AG04449 (cell line): ENCODE data around the gene LRRC28.

ENCODE experiments used
- CTCF ChIA-PET: fragments of 350-600 bp; formaldehyde crosslinking; extraction: SDS; loops from one replicate; lab custom pipeline; 2021; ENCODE audit warnings: antibody characterized with exemption; lab: Yijun Ruan, JAX
- POLR2A ChIA-PET: fragments of 400-600, 350-600 bp; formaldehyde crosslinking; extraction: SDS; loops from one replicate; lab custom pipeline; 2020; ENCODE audit warnings: antibody characterized with exemption, inconsistent platforms; lab: Yijun Ruan, JAX
- DNase-seq: peaks from one replicate; pipeline ENCODE4 v3.0.0-alpha.2; 2010; ENCODE audit warnings: low read depth, low spot score
- H3K4me3 ChIP-seq: 2 replicates; pipeline ENCODE4 v1.5.1; 2011; ENCODE audit warnings: low read depth, mild to moderate bottlenecking, control low read depth, low read length
- CTCF ChIP-seq: IDR thresholded peaks from one replicate; pipeline ENCODE4 v1.5.1; 2011; ENCODE audit warnings: mild to moderate bottlenecking, moderate library complexity, low read length, control low read depth, inconsistent platforms; ENCODE audit not compliant: insufficient read depth; ENCODE audit errors: missing control alignments

Gene LRRC28

GRCh38 chr15:99430881-99431401 lies 179.7 kb downstream of the LRRC28 start:
- TF ChIP-seq CTCF, result no peak
- CTCF ChIA-PET, result interaction anchor here (1.2 kb wide), 1 partner anchor 9 kb away, joined by 3 read pairs; no protein-coding TSS in a partner anchor
- POLR2A ChIA-PET, result no interaction called here
- DNase-seq, result no peak
- no peak overlapping the region for H3K4me3 ChIP-seq

- no peak for TF ChIP-seq CTCF
- POLR2A ChIA-PET, result no interaction called here
- no peak overlapping the region for H3K4me3 ChIP-seq
- no peak for DNase-seq
- CTCF ChIA-PET, result interaction anchor here (1.9 kb wide), 1 partner anchor 11 kb away, joined by 5 read pairs; no protein-coding TSS in a partner anchor
Measured at GRCh38 chr15:99431661-99432091, 180.4 kb downstream of the LRRC28 start.

- no peak for TF ChIP-seq CTCF
- ChIA-PET CTCF (interaction anchor here (1.9 kb wide), 1 partner anchor 10 kb away, joined by 5 read pairs; no protein-coding TSS in a partner anchor), POLR2A (no interaction called here)
- DNase-seq, result no peak
- no peak overlapping the region for H3K4me3 ChIP-seq
Measured at GRCh38 chr15:99432271-99433025, 181.2 kb downstream of the LRRC28 start.

- ChIA-PET POLR2A (no interaction called here), CTCF (interaction anchor here (1.9 kb wide), 1 partner anchor 9 kb away, joined by 5 read pairs; no protein-coding TSS in a partner anchor)
- no peak for TF ChIP-seq CTCF
- no peak for DNase-seq
- no peak overlapping the region for H3K4me3 ChIP-seq
Measured at GRCh38 chr15:99433026-99433756, 181.9 kb downstream of the LRRC28 start.

- no peak for TF ChIP-seq CTCF
- POLR2A ChIA-PET, result no interaction called here
- H3K4me3 ChIP-seq, result no peak overlapping the region
- CTCF ChIA-PET, result interaction anchor here (1.0 to 1.5 kb wide), 2 partner anchors 8 to 25 kb away, joined by 3 read pairs; no protein-coding TSS in a partner anchor
- no peak for DNase-seq
Measured at GRCh38 chr15:99433757-99434450, 182.6 kb downstream of the LRRC28 start.
